GM06990 (cell line): ENCODE measurements around the gene SERPINB1.

Source experiments
- DNase-seq: peaks from one replicate; pipeline ENCODE4 v3.0.0-alpha.2; 2011; ENCODE audit not compliant: insufficient read length; ENCODE audit errors: extremely low read depth
- H3K27me3 ChIP-seq: replicated peaks from 2 replicates; pipeline ENCODE4 v1.6.0; 2011; ENCODE audit warnings: low read length; ENCODE audit not compliant: control insufficient read depth, insufficient read depth
- H3K36me3 ChIP-seq: 2 replicates; pipeline ENCODE4 v1.5.1; 2011; ENCODE audit warnings: low read length; ENCODE audit not compliant: control insufficient read depth, insufficient read depth
- H3K4me3 ChIP-seq: replicated peaks from 2 replicates; pipeline ENCODE4 v1.5.1; 2011; ENCODE audit warnings: low read depth, mild to moderate bottlenecking, control low read depth, low read length
- TF ChIP-seq, protein P1 (sequence below): IDR thresholded peaks from 2 replicates; pipeline ENCODE4 v1.5.1; 2011; ENCODE audit warnings: low read length, control low read depth, mild to moderate bottlenecking, inconsistent platforms; ENCODE audit not compliant: insufficient read depth, poor library complexity, severe bottlenecking

The SERPINB1 gene

DNA sequence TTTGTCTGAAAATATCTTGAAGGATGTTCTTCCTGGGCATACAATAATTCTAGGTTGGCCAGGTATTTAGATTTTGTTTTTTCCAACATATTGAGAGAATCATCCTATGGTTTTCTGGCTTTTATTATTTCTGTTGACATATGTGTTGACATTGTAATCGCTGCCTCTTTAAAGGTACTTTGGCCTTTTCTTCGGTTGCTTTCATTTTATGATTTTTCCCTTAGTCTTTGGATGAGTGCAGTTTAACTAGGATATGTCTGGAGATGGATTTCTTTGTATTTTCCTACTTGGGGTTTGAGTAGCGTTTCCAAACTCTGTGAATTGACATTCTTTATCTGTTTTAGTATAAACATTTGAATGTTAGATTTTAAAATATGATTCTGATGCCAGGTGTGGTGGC lies 11.5 kb downstream of the SERPINB1 start:
- no peak for DNase-seq
- Histone ChIP-seq H3K4me3 (no peak overlapping the region), H3K36me3 (no peaks in the 10 kb centered on the region), H3K27me3 (no peaks in the 10 kb centered on the region; the same call in 1 of the 2 replicates)
- TF ChIP-seq, protein P1, sequence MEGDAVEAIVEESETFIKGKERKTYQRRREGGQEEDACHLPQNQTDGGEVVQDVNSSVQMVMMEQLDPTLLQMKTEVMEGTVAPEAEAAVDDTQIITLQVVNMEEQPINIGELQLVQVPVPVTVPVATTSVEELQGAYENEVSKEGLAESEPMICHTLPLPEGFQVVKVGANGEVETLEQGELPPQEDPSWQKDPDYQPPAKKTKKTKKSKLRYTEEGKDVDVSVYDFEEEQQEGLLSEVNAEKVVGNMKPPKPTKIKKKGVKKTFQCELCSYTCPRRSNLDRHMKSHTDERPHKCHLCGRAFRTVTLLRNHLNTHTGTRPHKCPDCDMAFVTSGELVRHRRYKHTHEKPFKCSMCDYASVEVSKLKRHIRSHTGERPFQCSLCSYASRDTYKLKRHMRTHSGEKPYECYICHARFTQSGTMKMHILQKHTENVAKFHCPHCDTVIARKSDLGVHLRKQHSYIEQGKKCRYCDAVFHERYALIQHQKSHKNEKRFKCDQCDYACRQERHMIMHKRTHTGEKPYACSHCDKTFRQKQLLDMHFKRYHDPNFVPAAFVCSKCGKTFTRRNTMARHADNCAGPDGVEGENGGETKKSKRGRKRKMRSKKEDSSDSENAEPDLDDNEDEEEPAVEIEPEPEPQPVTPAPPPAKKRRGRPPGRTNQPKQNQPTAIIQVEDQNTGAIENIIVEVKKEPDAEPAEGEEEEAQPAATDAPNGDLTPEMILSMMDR, result no peak

DNA sequence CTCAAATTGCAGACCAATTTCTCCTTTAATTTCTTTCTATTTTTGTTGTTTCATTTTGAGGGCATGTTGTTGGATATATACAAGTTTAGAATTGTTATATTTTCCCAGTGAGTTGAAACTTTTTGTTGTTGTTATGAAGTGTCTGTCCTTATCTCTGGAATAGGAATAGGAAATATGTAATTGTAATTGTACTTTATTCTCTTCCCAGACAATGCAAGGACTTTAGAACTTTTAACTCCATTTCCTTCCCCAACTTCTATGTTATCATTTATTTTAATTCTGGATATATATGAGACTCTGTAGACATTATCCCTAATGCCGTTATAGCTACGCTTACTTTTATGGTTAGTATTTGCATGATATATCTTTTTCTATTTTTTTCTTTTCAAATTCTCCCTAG lies 12.4 kb downstream of the SERPINB1 start:
- TF ChIP-seq, protein P1, result no peak
- no peaks in the 10 kb centered on the region for H3K36me3 ChIP-seq
- H3K27me3 ChIP-seq, result no peaks in the 10 kb centered on the region; the same call in 1 of the 2 replicates
- DNase-seq, result no peak
- no peak overlapping the region for H3K4me3 ChIP-seq

DNA sequence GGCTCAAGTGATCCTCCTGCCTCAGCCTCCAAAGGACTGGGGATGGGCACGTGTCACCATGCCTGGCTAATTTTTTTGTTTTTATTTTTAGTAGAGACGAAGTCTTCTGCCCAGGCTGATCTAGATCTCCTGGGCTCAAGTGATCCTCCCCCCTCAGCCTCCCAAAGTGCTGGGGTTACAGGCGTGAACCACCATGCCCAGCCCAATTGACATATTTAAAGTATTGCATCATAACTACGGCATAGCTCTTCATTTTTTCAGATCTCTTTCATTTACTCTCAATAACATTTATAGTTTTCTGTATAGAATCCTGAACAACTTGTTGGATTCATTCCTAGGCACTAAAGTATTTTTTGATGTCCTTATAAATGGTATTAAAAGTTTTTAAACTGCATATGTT lies 13.0 kb downstream of the SERPINB1 start:
- H3K36me3 ChIP-seq, result no peaks in the 10 kb centered on the region
- H3K4me3 ChIP-seq, result no peak overlapping the region
- H3K27me3 ChIP-seq, result no peaks in the 10 kb centered on the region; the same call in 1 of the 2 replicates
- TF ChIP-seq, protein P1, result no peak
- no peak for DNase-seq

DNA sequence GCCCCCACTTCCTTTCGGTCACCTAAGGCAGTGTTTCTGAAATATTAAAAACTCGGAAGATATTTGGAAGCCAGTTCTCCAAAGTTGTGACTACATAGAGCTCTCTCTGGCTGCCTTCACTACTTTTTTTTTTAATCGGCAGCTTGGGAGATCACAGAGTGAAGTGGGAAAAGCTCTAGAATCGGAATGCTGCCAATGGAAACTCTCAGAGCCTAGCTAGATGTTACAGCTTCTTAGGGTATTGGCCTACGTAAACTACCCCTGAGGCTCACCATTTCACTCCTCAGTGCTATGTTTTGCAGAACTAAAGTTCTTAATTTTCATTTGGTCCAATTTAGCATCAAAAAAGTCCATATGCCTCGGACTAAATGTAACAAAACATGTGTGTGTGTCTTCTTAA lies 14.5 kb downstream of the SERPINB1 start:
- TF ChIP-seq, protein P1, result no peak
- DNase-seq, result no peak
- Histone ChIP-seq H3K27me3 (no peaks in the 10 kb centered on the region; the same call in 1 of the 2 replicates), H3K36me3 (no peaks in the 10 kb centered on the region), H3K4me3 (no peak overlapping the region)

DNA sequence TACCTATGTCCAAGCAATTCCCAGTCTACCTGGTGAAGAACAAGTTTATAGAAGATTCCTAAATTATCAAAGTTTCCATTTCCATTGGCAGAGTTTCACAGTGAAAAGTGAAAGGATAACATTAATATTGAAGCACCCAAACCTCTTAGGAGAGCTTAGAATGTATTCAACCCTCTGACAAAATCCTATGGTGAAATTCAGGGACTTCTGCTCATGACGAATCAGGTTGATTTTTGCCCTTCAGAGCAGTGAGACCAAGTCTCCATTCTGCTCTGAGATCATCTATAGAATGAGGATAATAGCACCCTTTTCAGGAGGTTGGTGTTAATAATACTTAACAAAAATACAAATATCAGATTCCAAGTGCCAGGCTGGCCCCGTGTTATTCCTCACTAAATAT lies 15.5 kb downstream of the SERPINB1 start:
- DNase-seq, result no peak
- Histone ChIP-seq H3K36me3 (no peaks in the 10 kb centered on the region), H3K27me3 (no peaks in the 10 kb centered on the region), H3K4me3 (no peak overlapping the region)
- TF ChIP-seq, protein P1, result no peak

DNA sequence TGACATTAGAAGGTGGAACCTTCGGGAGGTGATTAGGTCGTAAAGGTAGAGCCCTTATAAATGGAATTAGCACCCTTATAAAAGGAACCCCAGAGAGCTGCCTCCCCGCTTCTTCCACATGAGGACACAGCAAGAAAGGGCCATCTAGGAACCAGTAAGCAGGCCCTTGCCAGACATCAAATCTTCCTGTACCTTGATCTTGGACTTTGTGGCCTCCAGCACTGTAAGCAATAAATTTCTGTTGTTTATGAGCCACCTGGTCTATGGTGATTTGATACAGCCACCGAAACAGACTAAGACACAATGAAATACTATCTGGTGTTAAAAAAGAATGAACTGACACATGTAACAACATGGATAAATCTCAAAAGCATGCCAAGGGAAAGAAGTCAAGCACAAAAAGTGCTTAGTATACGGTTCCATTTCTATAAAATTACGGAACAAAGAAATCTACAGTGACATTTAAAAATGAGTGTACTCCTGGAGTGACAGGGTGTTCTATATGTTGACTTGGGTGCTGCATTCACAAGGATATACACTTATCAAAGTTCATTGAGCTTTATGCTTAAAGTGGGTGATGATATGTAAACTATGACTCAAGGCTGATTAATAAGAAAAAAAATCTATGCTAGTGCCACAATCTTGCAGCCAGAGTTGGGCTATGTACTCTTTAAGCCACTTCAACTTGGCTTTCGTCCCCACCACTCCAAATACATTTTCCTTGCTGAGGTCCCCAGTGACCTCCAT lies 18.4 kb downstream of the SERPINB1 start:
- Histone ChIP-seq H3K27me3 (no peaks in the 10 kb centered on the region), H3K36me3 (no peaks in the 10 kb centered on the region), H3K4me3 (no peak overlapping the region)
- TF ChIP-seq, protein P1, result no peak
- no peak for DNase-seq
